A549 (cell line): ENCODE measurements around the gene HDDC3.

Experiments
- CTCF ChIP-seq: fragments of >200 bp; sonication (Bioruptor Twin); formaldehyde crosslinking; IDR thresholded peaks from 3 replicates; pipeline ENCODE4 v1.5.1; 2016
- JUN ChIP-seq, 2 experiments: fragments of >200 bp; sonication (Bioruptor Twin); formaldehyde crosslinking; IDR thresholded peaks; 2 replicates in 1 of 2; 3 replicates in 1 of 2; pipeline ENCODE4 v1.6.1; 2016 to 2017
- KDM1A ChIP-seq: fragments of 200-600 bp; sonication (generic); IDR thresholded peaks from 2 replicates; pipeline ENCODE4 v1.6.1; 2016; ENCODE audit warnings: low read depth, mild to moderate bottlenecking
- MAFK ChIP-seq: fragments of 450-650 bp; IDR thresholded peaks from 2 replicates; pipeline ENCODE4 v1.6.1; 2014; ENCODE audit not compliant: partially characterized antibody
- MAX ChIP-seq: IDR thresholded peaks from 2 replicates; pipeline ENCODE4 v1.6.1; 2012
- NPAS2 ChIP-seq: fragments of 250-450 bp; sonication (Bioruptor Pico); IDR thresholded peaks from 2 replicates; pipeline ENCODE4 v1.8.0; 2022; ENCODE audit warnings: mild to moderate bottlenecking, moderate library complexity, borderline replicate concordance
- POLR2A ChIP-seq: IDR thresholded peaks from 2 replicates; pipeline ENCODE4 v1.6.1; 2012; ENCODE audit warnings: mild to moderate bottlenecking, low read length
- RAD21 ChIP-seq, 2 experiments: fragments of >200 bp in 1 of 2; sonication (Bioruptor Twin) in 1 of 2; formaldehyde crosslinking in 1 of 2; IDR thresholded peaks in 1 of 2; conservative IDR thresholded peaks in 1 of 2; 2 replicates in 1 of 2; 3 replicates in 1 of 2; pipeline ENCODE4 v1.6.1; 2012 to 2018; ENCODE audit warnings: inconsistent platforms in 1 of 2
- RCOR1 ChIP-seq: fragments of 150-350 bp; IDR thresholded peaks from 2 replicates; pipeline ENCODE4 v1.6.1; 2014; ENCODE audit warnings: antibody characterized with exemption, low read length, low read depth
- REST ChIP-seq: fragments of 200-600 bp; sonication (generic); IDR thresholded peaks from 2 replicates; pipeline ENCODE4 v1.6.1; 2016; ENCODE audit warnings: antibody characterized with exemption, mild to moderate bottlenecking, moderate library complexity
- USF2 ChIP-seq: fragments of 450-650 bp; IDR thresholded peaks from 2 replicates; pipeline ENCODE4 v1.6.1; 2014; ENCODE audit warnings: antibody characterized with exemption

GRCh38 chr15:90939756-90940155 is 7.4 kb upstream of the HDDC3 start:
- TF ChIP-seq KDM1A = no peak
- no peak for TF ChIP-seq NPAS2 (CRISPR knock-in tag)
- TF ChIP-seq POLR2A = no peak
- TF ChIP-seq REST = no peak
- TF ChIP-seq CTCF = no peak
- TF ChIP-seq USF2 = no peak
- TF ChIP-seq RAD21 (conservative IDR thresholded peaks at IDR 0.05 in 1 of 2, IDR thresholded peaks at IDR 0.05 in 1 of 2) = no peak
- TF ChIP-seq JUN (IDR thresholded peaks at IDR 0.05) = no peak
- no peak for TF ChIP-seq RCOR1
- TF ChIP-seq MAX = no peak
- TF ChIP-seq MAFK = no peak
